ENCODE measurements around the gene RNF115.
"Not testable (repeated sequence)": the region's sequence is repeated elsewhere in the genome, so short reads cannot be mapped to it uniquely, and the experiment has no call there.

RNF115 gene

DNA sequence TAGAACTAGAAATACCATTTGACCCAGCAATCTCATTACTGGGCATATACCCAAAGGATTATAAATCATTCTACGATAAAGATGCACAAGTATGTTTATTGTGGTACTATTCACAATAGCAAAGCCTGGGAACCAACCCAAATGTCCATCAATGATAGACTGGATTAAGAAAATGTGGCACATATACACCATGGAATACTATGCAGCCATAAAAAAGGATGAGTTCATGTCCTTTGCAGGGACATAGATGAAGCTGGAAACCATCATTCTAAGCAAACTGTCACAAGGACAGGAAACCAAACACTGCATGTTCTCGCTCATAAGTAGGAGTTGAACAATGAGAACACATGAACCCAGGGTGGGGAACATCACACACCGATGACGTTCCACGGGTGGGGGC is 97.7 kb downstream of the RNF115 start:
- not testable (repeated sequence) for DNase-seq

DNA sequence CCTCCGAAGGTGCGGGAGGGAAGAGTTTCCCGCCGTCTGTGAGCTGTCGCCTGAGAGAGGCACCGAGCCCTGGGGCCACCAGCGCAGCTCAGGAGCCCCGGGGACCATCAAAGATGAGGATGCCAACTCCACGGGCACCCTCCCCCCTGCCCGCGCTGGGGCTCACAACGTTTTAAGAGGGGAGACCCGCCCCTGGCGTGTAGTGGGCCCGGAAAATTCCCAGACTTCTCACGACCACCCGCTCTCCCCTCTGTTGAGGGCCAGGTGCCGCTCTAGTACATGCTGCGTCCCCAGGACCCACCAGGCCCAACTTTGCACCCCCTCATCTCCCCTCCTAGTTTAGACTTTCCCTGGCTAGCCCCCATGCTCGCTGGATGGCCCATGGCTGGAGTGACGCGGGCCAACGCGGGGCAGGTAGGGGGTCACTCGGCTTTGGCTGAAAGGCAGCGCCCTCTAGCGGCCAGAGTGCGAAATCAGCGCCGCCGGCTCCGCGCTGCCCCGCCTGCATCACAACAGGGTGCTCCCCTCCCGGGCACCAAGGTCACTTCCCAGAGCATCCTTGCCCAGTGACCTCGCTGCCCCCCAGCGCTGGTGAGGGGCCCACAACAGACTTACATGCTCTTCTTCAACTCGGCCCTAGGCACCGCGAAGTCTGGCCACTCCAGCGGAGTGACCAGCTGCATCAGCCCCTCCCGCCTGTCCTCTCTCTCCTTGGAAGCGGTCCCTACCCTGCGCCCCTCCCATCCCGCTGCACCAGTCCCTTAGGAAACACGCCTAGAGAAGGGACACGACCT is 102.8 kb downstream of the RNF115 start:
- peak; percentile 71 for DNase-seq

DNA sequence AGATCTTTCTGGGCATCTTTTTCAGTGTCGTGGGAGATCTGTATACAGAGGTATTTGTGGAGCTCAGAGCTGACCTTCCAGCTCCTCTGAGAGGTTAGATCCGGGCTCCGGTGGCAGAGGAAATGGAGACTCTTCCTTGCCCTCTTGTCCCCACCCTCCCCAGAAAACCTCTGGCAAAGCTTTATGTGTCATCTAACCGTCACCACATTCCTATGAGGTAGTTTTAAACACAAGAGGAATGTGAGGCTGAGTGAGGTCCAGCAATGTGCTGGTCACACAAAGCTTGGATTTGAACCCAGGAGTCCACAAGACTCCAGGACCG is 103.4 kb downstream of the RNF115 start:
- DNase-seq: no peak

DNA sequence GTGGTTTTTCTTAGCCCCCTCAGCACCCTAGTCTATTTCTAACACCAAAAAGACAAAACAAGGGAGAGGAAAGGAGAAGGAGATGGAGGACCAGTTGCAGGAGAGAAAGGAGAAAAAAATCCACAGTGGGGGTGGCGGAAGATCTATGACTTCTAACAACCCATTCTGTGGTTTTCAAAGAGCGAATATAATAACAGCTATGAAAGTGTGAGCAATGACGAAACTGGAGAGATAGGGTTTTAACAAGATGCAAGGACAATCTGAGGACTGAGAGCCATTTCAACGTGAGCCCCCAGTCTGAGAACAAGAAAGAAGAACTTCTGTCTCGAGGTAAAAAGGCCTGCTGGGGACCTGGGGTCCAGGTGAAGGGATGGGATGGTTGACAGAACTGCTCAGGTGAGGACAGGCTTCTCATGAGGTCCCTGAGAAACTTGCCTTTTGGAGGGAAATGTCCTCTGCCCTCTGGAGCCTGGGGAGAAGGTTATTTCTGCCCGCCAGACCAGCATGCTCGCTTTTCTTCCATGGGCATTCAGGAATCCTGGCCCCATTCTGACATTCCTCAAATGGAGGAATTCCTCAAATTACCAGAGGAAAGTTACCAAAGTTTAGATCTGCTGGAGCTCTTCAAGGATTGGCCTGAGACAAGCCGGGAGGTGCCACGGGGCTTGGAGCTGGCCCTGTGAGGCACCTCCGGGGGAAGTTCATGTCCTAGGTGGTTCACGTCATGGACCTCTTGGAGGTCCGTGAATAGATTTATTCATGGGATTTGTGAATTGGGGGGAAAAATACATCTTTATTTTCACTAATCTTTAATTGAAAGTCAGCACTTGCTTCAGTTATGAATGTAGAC is 104.4 kb downstream of the RNF115 start, which contains the start of gene CD160:
Gene CD160, plus strand, starts transcription at position 270 of the 850 bp plus-strand sequence. CDS start 8,829 bp downstream, outside the sequence.
- peak; percentile 8 for DNase-seq

DNA sequence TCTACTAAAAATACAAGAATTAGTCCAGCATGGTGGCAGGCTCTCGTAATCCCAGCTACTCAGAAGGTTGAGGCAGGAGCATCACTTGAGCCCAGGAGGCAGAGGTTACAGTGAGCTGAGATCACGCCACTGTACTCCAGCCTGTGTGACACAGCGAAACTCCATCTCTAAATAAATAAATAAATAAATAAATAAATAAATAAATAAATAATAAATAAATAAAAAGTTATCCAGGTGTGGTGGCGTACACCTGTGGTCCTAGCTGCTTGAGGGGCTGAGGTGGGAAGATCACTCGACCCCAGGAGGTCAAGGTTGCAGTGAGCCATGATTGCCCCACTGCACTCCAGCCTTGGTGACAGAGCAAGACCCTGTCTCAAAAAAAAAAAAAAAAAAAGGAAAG is 105.4 kb downstream of the RNF115 start:
- DNase-seq: not testable (repeated sequence)

DNA sequence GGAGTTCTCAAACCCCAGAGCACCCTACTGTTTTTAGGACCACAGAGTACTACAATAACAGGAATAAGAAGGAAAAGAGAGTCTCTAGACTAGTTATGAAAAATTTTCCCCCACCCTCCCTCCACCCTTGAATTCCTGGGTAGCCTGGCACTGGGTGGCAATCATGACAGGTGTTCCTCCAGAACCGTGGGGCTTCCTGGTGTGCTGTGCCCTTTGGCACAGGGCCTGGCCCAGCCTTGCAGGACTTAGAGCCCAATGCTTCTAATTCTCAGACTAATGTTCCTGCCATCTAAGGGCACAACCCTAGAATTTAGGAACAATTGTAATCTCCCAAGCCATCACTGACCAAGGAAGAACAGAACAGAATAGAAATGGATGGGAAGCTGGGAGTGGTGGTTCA is 106.1 kb downstream of the RNF115 start:
- DNase-seq: no peak

DNA sequence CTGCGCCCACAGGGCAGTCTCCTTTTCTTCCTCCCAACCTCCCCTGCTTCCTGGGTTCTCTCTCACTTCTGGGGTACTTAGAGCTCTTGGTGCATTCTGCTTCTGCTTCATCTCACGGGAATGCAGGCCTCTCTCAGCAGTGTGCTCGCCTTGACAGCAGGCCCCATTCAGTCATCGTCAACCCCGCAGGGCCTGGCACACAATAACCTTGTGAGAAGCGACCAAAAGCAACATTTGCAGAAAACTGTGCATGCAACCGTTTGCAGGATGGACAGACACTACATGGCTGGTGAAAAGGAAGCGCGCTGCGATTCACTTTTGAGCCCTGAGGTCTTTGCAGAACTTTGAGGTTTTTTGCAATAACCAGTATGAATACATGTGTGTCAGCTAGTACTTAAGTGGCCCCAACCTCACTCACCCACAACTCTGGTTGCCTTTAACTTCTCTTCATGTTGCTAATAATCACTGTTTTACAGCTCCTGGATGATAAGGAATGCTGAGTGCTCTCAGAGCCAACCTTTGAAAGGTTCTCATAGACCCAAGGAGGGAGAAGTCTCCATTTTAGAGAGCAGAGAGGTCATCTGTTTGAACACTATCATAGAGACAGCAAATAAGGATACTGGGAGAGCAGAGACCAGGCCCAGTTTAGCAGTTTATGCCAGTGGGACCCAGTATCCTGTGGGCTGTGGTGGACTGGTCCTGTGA is 107.1 kb downstream of the RNF115 start:
- no peak for DNase-seq

DNA sequence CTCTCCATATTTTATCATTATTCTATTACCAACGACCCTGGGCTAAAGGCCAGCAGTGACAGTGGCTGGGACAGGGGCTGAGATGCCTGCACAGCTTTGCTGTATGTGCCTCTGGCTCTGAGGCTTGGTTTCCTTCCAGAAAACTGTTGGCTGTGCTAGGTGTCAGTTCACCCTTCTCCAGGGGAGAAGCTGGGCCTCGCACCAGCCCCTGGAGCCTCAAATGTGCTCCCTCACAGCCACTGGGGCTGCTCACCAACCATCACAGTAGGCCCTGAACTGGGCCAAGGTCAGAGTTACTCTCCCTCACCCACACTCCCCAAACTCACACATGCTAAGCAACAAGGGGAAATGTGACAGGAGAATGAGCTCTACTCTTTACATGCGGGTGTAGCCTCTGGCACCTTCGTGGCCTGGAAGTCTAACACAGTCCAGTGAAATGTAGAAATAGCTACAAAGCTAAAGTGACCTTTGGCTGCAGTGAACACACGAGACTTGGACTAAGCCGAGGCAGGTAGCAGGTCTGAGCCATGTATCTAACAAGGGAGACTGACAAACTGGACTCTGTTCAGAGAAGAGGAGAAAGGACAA is 109.3 kb downstream of the RNF115 start:
- no peak for DNase-seq

DNA sequence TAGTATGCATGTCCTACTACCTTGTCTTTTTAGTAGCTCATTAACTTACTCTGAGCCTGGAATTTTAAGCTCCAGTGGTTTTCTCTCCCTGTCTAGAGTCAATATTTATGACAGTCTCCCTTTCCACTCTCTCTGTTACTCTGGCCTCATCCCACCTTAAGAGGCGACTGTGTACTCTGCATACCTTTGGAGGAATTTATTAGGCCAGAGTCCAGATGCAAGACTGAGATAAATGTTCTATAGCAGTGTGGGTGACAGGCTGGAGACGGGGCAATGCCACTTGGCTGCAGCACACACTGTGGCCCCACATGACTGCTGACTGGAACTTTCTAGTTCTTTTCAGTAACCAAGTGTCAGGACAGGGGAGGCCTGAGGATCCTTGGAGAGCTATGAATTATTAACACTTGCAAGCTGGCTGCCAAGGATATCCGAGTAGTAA is 112.7 kb downstream of the RNF115 start:
- no peak for DNase-seq

DNA sequence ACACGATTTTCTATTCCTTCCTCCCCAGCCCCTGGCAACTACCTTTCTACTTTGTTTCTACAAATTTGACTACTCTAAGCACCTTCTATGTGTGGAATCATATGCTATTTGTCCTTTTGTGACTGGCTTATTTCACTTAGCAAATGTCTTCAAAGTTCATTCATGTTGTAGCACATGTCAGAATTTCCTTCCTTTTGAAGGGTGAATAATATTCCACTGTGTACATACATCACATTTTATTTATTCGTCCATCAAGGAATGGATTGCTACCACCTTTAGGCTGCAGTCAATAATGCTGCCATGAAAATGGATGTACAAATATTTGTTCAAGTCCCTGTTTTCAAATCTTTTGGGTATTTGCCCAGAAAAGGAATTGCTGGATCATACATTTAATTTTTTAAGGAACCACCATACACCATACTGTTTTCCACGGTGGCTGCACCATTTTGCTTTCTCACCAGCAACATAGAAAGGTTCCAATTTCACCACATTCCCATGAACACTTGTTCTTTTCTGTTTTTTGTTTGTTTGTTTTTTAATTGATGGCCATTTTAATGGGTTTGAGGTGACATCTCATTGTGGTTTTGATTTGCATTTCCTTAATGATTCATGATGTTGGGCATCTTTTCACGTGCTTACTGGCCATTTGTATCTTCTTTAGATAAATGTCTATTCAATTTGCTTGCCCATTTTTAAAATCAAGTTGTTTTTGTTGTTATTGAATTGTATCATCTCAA is 113.4 kb downstream of the RNF115 start:
- no peak for DNase-seq

DNA sequence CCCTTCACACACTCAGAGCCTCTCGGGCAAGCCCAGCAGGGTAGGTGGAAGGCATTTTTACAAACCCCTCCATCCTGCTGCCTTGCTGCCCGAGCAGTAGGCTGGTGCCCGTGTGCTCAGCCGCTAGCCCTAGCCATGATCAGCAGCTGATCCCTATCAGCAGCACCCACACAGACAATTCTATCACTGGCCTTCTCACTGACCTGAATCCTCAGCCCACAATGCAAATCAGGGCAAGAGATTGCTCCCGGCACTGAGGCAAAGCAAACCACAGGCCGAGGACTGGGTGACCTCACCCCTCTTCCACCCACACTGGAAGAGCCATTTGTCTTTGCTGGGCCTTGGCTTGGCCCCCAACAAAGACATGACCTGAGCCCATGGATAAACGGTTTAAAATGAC is 115.8 kb downstream of the RNF115 start:
- no peak for DNase-seq

DNA sequence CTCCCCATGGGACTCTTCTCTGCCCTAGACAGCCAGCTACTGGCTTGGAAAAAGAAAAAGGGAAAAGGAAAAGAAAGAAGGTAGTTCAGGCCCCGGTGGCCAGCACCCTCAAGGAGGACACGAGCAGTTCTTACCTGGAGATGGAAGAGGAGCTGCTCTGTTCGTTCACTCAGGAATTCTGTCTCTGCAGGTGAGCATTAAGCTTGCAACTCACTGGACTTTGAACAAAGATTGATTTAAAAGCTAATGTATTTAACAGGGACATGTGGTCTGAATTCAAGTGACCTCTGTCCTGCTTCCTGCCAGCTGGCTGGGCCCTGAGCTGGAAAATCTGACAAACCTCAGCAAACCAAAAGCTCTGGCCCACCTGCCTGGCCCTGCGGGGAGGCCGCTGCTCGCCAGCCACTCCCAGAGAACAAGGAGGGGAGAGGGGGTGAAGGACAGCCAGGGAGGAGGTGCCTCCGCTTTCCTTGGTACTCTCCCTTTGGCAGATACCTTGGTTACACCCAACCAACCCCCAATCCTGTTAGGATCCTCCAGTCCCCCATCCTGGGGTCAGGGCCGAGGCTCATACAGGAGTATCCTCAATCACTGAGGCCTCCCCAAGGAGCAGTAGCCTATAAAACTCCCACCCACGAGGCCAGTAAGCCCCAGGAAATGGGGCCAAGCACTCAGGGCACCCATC is 116.6 kb downstream of the RNF115 start, which contains the start of gene PDZK1:
Gene PDZK1, minus strand, starts transcription at position 186 of the 685 bp plus-strand sequence. CDS start 19,347 bp downstream, outside the sequence.
- DNase-seq: no peak

DNA sequence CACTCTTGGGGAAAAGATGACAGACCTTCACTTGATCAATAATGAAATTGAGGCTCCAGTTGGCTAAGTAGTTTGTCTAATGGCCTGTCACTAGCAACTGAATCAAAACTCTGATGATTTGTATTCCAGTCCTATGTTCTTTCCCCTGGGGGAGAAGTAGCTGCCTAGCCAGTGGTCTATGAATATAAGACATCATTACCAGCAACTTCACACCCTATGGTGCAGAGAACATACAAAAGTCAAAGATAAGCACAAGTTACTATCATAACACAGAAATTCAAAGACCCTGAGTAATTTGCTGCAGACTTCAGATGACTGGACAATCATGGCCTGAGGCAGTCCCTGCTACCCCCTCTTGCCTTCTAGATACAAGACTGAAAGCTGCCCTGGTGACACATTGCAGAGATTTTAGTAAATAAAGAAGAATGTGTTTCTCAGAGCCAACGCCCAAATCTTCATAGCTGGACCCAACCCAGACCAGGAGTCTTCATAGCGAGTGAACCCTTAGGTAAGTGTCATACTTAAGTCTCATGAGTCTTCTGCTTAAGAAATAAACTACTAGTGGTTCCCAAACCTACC is 117.7 kb downstream of the RNF115 start:
- DNase-seq: no peak

DNA sequence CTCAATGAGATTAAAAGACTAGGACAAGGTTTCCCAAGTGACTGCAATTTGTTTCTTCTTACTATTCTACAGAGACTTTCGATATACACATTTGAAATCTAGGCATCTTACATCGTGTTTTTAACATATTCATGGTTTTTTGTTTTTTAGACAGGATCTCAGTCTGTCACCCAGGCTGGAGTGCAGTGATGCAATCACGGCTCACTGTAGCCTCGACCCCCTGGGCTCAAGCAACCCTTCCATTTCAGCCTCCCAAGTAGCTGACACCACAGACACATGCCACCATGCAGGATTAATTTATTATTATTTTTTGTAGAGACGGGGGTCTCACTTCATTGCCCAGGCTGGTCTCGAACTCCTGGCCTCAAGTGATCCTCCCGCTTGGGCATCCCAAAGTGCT is 118.3 kb downstream of the RNF115 start:
- DNase-seq: no peak

DNA sequence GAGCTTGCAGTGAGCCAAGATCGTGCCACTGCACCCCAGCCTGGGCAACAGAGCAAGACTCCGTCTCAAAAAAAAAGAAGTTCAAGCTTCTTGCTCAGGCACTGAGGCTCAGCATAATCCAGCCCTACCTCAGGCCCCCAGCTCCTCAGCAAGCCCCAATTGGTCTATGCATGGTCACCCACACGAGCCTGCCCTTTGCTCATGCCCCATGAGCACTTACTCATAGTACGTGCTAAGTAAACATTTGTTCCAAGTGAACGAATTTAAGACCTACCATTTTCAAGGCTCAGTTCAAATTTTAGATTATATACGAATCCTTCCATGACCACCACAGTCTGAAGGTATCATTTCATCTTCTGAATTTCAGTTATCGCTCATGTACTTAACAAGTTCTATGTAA is 121.1 kb downstream of the RNF115 start:
- DNase-seq: no peak

DNA sequence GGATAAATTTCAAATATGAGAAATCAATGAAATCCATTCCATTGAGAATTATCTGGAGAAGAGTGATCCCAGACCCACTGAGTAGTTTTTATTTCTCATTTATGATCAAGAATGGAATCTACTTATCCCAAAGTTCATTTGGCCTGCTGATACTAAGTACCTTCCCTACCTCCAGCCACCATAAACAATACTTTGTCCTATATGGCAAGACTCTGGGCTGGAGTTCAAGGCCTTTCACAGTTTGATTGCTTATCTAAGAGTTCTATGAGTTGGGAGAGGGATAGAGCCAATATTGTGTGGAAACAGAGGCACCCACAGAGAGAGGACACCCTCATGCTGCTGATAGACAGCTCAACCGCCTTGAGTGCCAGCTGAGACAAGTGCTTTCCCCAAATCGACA is 121.8 kb downstream of the RNF115 start:
- DNase-seq: no peak

DNA sequence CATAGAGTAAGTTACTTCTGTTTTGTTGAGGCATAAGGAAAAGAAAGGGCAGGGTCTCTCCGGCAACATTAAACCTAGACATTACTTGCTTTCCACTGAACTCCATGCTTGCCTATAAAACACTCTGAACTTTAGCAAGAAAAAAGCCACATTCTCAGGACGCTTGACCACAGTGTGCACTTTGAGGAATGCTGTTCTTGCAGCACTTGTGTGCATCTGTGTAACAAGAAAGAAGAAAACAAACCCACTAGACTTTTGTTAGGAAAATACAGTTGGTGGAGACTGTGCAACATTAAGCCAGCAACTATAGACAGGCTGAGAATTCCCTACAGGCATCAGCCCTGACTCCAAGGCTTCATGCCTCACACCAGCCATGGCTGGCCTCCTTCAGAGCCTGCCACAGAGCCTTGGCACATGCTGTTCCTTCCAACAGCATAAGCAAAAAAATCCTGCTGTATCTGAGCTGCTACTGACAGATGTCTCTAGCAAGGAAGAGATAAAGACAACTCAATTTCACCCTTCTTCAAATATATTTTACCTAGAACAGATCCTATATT is 122.5 kb downstream of the RNF115 start:
- no peak for DNase-seq

DNA sequence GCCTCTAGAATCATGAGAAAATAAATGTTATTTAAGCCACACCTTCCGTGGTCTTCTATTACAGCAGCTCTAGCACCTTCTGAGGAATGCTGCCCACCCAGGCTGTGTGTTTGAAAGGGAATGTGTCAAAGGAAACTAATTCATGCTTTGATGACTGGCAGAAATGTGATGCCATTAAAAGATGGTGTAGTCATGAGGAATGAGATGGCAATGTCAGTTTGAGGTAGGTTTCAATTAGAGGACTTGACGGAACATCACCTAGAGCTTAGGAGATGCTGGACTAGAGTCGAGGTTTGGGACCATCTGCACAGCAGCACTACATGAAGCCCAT is 127.3 kb downstream of the RNF115 start:
- no peak for DNase-seq

DNA sequence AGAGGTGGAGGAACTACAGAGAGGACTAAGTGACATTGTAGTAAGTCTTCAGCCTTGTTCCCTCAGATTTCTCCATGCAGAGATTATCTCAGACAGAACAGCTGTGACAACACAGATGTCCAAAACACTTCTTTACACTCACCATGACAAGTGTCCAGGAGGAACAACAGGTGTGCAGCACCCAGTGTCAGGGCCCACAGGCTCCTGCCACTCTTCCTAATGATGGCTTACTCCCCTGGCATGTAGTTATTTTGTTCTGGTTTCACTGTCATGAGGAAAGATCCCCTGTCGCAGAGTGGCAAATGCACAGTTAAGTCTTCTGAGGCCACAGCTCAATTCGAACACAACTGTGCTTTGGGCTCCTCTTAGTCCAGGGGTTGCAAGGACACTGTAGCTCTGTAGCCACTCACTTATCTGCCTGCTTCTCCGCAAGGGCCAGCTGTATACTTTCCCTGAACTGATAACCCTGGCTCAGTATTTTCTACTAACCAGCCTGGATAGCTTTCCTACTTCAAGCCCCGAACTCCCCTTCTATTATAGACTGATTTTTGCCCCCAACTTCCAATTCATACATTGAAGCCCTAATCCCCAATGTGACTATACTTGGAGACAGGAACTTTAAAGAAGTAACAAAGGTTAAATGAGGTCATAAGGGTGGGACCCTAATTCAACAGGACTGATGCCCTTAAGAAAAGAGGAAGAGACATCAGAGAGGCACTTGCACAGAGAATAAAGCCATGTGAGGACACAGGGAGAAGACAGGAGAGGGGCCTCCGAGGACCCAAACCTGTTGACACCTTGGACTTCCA is 127.9 kb downstream of the RNF115 start:
- no peak for DNase-seq

DNA sequence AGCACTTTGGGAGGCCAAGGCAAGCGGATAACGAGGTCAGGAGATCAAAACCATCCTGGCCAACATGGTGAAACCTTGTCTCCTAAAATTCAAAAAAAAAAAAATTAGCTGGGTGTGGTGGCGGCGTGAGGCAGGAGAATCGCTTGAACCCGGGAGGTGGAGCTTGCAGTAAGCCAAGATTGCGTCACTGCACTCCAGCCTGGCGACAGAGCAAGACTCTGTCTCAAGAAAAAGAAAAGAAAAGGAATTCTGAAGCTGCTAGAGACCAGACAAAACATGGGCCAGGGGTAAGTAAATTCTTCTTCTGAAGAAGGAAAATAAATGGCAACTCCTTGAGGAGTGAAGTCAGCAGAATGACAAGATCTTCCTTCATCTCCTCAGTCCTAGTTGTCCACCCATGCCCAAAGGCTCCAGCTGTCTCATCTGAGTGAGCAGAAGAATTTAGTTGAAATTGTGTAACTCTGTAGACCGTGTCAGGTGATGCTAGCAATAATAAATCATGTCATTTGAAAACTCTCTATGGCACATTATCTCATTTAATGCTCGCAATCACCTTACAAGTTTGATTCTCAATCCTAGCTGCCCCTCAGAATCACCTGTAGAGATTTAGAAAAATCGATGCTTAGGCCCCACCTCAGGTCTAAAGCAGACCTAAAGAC is 131.0 kb downstream of the RNF115 start:
- no peak for DNase-seq
